COLO829 (cell line): ENCODE results near the gene GPR85.
"Not testable (repeated sequence)": the region's sequence is repeated elsewhere in the genome, so short reads cannot be mapped to it uniquely, and the experiment has no call there.

Source experiments
- DNase-seq: peaks from one replicate; pipeline ENCODE4 v3.0.0; 2012; ENCODE audit warnings: low spot score

GPR85 gene, protein sequence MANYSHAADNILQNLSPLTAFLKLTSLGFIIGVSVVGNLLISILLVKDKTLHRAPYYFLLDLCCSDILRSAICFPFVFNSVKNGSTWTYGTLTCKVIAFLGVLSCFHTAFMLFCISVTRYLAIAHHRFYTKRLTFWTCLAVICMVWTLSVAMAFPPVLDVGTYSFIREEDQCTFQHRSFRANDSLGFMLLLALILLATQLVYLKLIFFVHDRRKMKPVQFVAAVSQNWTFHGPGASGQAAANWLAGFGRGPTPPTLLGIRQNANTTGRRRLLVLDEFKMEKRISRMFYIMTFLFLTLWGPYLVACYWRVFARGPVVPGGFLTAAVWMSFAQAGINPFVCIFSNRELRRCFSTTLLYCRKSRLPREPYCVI

DNA sequence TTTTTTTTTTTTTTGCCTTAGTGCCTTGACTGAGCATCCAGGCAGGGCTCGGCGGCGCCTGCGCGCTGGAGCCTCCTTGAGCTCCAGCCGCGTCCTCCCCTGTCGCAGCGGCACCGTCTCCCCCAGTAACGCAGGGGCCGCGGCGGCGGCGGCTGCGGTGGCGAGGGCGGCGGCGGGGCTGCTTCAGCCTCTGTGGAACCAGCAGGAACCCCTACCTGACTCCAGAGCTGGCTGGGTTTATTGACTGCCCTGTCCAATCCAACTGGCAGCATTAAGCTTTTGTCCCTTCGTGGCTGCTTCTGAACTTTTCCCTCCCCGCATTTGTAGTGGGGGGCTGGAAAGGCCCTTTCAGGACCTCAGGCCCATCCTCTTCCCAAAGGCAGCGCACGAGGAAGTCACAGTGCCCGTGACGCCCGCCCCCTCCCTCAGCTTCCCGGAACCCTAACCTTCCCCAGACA, at the start of gene GPR85:
GPR85 (minus strand) TSS at position 397 of the 458 bp plus-strand sequence. CDS start 2,106 bp downstream, outside the sequence.
- DNase-seq = peak; percentile 83

DNA sequence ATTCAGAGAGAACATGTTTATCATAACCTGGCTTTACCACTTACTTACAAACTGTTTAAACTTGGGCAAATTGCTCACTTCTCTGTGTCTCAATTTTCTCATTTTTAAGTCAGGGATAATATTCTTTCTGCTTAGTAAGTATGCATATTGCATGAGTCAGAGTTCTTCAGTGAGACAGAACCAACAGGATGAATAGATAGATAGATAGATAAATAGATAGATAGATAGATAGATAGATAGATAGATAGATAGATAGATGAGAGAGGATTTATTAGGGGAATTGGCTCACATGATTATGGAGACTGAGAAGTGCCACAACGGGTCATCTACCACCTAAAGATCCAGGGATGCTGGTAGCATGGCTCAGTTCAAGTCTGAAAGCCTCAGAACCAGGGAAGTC, 47.4 kb upstream of the GPR85 start:
- DNase-seq = no peak

DNA sequence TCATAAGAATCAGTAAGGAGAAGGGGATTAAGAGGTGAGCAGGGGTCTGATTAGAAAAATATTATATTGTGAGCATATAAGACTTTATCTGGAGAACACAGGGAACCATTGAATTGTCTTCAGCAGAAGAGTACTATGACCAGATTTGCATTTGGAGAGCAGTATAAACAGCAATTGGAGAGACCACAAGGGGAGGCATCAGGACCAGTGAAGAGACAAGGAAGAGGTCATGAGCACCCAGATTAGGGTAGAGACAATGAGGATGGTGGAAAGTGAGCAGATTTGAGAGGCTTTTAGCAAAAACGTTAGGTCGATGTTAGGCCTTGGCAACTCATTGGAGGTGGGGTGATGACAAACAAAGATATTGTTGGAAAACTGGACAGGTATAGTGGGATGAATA, 44.7 kb upstream of the GPR85 start:
- no peak for DNase-seq

DNA sequence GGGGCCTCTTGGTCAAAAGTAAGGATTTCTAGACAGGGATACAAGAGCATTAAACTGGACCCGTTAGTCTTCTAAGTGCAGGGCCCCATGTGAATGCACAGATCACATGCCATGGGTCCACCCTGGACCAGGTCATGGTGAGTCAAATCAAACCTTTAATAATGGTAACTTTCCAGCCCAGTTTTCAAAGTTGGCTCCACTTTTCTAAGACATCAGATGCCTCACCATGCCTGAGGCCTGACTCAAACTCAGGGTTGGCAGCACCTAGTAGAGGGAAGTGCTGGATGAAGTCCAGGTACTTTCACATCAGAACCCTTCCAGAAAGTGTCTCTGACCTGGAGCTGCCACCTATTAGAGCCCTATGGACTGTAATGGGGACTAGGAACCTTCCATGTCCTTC, 41.4 kb upstream of the GPR85 start:
- DNase-seq = no peak

DNA sequence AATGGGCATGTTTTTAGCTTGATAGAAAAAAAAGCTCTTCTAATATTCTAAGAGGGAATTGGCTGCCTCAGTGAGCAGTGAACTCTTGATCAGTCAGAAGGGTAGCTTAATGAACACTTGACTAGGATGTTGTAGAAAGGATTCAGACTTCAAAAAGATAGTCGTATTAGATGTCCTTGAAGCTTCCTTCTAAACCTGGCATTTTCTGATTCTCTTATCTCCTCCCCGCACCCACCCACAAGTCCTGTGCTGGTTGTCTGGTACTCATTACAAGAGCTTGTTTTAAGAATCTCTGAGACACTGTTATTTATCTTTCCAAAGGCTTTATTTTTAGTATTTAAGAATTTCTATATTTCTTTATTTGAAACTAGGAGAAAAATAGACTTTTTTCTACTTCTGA, 39.1 kb upstream of the GPR85 start:
- no peak for DNase-seq

DNA sequence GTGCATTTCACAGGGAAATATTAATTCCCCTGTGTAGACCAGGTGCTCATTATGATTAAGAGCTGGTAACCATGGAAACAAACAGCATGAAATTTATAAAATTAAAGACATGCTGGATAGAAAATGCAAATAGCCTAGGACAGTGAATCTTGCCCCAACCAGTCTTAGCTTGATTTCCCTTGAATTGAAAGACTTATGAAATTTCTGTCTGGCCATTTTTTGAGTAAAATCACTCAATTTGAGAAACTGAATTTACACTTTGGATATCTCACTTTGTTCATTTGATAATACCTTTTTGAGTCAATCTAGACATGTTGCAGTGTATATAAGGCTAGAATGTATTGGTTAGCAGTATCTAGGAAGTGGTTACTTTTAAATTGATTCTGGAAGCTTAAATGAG, 36.1 kb upstream of the GPR85 start:
- DNase-seq = no peak

DNA sequence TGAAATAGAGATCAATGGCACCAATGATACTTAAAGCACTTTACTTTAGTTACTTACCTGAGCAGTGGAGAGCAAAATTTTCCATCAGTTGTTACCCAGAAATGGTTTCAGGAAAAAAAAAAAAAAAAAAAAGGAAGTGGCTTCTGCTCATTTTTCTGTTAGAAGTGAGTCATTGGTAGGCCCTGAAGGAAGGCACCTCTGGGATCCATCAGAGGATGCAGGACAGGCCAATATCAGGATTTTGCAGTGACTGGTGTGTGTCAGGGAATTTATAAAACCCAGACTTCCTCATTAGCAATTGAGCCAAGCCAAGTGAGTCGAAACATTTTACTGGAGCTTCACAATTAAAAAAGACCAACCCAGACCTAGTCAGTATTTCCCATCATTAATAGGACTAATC, 34.0 kb upstream of the GPR85 start:
- DNase-seq = no peak

DNA sequence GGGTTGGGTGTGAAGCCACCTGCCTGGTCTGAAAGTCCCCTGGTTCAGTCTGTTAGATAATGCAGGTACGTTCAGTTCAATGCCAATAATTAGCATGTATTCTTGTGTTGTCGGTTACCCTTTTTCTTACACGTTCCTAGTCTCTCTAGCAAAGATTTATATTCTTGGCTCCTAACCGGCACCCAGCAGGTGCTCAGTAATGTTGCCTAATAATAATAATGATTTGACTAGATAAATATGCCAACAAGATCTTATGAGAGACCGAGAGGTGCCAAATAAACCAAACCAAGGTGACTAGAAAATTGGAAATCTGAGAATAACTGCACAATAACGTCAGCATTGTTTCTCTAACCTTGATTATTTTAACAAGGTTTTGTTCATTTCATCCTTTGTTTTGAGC, 32.8 kb upstream of the GPR85 start:
- DNase-seq = no peak

DNA sequence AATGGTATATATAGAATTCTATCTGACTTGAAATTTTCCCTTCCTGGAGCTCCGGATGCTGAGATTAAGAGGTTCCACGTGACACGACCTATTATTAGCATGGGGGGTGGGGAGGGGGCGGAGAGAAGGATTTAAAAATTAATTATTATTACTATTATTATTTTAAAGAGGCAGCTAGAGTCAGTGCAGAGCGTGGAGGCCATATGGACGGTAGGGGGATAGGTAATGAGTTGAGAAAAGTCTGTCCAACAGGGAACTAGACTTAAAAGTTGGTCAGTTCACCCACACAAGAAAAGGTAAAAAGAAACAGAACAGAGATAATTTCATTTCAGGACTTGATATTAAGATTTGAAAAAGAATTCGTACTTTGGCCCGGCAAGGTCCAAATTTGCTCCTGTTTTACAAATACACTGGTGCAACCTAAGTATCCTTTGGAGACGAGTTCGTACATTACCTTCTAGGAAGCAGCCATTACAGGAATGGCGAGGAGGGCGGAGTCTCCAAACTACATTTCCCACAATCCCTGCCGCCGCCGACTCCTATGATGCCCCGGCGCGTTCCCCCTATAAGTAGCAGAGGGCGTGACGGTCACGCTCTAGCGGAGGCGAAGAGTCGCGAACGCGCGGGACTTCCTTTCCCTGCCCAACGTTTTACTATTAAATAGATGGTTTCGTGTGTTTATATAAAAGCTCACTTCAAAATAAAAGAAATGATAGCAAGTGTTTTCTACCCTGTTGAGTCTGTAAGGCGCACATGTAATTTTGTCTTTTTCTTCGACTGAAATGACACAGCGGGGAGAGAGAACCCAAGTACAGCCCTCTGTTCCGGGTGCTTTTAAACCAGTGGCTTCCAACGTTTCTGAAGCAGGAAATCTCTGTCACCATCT, 31.7 kb upstream of the GPR85 start, which contains the start of gene SMIM30:
SMIM30 (minus strand) TSS at position 481 of the 886 bp plus-strand sequence. CDS start 976 bp downstream, outside the sequence.
- peak; percentile 94 for DNase-seq

DNA sequence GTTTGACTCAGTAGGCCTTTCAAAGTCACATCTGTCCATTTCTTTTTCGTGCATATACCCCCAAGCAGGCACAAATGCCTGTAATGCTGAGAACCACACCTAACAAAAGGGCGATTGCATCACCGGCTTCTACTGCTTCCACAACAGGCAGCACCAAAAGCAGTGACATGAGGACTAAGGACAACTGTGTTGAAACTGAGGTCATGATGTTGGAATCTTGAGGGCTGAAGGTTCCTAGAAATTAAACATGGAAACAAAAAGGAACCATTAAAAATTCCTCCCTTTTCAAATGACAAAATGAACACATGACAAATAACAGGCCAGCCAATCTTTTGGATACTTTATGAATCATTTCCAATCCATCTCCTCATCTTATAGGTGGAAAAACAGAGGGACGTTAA, 30.7 kb upstream of the GPR85 start:
- not testable (repeated sequence) for DNase-seq

DNA sequence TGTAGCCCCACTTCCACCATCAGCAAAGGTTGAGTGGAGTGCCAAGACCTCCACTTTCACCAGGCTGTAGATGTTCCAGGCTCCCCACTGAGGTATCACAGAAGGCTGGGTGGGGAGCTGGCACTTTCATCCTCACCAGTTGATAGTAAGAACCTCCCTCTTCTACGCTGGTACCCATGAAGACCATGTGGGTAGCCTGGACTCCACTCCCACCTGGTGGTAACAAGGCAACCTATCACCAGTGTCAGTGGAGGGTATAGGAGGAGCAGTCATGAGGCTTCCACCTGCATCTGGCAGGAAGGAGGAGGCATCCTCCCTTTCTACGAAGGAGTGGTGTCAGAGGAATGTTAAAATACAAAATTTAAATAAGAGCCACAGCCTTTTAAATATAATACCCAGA, 27.3 kb upstream of the GPR85 start:
- DNase-seq = no peak

DNA sequence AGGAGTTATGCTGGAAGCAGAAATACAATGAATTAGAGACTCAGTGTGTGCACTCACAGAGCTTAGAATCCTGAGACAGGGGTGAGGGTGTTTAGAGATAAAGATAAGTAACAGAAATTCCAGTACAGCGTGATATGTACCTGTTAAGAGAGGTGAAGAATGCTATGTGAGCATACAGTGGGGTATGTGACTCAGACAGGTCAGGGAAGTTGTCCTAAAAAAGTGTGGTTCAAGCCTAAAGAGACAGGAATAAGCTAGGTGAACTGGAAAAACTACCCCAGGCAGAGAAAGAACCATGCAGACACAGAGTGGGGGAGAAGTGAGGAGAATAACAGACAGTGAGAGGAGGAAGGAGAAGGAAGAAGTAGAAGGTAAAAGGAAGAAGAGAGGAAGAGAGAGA, 23.1 kb upstream of the GPR85 start:
- no peak for DNase-seq

DNA sequence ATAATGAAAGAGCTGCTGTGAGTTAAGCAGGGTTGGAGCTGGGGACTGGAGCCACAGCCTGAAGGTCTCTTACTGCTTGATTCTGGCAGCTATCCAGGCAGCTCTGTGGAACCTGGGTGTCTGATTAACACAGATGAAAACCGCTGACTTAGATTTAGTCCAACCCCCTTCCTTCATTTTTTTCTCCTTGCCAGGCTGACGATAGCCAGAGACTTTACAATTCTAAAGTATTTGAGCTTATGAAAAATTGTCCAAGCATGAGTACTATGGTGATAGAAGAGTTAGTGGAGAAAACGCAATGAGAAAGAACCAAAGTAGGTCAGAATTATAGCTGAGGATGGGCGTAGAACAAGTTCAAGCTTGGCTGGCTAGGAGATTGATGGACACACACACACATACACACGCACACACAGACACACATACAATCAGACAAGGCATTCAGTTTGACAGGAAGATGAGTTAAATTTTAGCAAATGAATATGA, 13.5 kb upstream of the GPR85 start:
- no peak for DNase-seq

DNA sequence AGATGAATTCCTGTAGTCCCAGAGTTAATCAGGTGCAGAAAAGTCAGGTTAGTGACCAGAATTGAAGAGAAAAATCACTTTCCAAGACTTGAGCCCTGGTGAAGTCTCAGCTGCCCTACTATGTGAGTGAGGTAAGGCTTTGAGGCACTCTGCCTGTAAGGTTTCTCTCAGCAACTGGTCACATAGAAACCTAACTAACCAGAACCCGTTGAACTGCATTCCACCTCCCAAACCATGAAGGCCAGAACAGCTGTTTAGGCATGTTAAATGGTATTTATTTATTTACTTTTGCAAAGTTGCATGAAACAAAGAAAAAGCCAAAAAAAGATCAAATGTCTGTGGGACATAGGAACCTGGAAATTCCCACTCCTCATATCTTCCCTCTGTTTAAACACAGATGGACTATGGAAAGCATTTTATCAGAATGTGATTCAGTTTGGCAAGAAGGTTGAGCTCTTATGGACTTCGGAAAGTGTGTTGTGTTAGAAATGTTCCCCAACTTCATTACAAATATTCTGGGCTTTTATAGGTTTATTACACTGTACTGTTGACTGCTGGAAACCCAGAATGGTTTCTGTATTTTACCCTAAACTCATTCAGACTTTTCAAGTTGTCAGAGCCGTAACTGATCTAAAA, 12.8 kb upstream of the GPR85 start:
- no peak for DNase-seq

DNA sequence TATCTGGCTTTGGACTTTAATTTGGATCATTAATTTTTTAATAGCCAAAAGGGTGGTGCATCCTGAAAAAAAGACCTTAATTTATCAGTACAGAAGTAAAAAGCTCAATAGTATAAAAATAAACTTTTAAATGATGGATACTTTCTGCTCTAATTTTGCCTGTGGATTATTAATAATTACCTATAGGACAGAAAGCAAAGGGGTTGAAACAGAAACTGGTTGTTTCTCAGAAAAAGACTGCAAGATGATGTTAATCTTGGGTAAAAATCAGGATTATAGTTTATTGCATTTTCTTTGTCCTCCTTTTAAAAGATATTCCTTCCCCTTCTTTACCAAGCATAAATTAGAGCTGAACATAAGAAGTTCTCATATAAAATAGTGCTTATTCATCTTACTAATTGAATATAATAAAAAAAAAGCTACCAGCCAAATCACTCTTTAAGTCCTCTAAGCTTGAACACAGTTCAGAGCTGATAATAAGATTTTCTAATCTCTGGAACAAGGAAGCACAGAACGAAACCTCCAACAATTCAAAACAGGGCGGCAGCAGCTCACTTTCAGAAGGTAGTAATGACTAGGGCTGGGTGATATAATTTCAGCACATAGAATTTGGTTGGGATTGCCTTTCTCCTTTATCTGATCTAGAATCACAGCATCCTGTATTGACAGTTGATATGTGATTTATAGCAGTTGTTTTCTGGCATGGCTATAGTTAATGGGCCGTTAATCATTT, 8.1 kb upstream of the GPR85 start:
- DNase-seq = no peak

DNA sequence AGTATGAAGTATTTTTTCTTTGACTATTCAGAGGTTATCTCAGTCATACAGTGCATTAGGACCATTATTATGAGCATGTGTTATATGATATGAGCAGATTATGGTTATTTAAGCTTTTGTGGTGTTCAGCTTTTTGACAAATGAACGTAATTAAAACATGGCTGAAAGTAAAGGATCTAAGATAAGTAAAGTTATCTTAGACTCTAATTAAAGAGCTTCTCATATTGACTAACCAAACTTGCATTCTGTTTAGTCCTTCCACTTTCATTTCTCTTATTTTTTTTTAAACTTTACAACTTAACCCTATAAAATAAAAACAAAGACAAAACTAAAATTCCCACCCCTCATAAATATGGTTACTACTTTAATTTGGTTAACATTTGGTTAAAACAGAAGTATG, 6.9 kb upstream of the GPR85 start:
- DNase-seq = no peak

DNA sequence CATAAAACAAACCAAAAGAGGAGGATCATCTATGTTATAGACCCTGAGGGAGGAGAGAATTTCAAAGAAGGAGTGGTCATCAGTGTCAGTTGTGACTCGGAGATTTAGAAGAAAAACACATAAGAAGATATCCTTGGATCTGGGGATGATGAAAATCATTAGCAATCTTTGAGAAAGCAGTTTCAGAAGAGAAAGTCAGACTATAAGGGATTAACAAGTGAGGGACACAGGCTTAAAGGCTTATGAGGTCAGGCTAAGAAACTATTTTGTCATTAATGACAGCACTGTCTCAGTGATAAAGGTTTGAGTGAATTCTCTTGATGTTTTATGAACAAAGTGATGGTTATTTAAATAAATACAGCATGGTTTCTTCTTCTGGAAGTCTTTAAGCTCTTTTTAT, 6.1 kb upstream of the GPR85 start:
- DNase-seq = no peak

DNA sequence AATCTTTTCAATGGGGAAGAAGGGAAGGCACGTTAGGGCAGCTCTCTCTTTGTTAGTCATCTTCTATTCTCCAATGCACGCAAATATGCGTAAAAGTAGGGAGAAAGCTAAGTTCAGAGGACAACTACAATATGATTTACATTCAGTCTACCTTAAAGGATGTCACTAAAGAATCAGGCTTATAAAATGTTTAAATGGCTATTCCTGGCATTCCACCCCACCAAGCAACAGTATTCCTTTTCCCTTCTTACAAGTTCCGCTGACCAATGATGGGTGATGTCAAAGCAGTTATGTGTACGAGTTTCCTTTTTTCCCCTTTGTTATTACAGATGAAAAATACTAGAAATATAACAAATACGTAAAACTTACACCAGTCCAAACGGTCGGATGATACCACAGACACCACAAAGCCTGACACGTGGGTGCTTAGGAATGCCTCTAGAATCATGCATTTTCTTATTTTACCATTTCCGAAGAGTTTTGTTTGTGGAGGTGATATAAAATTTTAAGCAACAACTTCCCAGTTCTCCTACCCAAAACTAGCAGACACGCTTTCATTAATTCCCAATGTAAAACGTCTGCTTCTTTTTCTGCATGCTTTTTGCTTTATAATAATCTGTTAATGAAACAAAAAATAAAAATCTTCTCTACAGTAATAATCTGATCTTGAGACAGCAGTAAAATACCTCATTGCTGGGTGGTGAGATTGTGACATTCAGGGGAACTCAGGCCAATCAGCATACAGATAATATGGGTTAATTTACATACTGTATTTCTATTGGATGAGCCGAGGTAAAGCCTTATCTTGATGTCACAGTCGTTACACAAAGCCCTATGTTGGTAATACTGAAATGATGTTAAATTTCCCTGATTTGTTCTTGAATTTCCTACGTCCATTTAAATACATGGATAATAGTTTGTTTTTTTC, 708 bp upstream of the GPR85 start:
- peak; percentile 92 for DNase-seq

DNA sequence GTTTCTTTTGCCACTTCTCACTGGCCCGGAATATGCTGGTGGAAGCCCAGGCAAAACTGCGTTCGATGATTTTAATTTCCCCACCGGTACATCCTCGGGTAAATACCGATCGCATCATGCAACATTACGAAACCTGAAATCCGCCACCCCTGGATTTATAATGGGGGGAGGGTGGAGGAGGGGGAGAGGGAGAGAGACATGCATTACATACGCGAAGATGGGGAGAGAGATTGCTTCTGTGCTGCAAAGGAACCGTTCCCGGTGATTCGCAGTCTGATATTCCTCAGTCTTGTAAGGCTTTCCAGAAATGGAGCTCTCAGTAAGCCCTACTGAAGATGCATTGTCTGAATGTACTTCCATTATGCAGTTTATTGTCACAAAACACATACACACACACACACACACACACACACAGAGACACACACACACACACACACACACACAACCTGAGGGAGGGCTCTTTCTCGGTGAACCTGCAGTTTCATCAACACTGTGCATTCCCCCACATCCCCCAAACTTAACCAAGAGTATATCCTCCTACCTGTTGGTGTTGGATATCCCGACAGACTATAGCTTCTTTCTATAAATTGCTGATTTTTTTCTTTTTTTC, 741 bp downstream of the GPR85 start:
- no peak for DNase-seq

DNA sequence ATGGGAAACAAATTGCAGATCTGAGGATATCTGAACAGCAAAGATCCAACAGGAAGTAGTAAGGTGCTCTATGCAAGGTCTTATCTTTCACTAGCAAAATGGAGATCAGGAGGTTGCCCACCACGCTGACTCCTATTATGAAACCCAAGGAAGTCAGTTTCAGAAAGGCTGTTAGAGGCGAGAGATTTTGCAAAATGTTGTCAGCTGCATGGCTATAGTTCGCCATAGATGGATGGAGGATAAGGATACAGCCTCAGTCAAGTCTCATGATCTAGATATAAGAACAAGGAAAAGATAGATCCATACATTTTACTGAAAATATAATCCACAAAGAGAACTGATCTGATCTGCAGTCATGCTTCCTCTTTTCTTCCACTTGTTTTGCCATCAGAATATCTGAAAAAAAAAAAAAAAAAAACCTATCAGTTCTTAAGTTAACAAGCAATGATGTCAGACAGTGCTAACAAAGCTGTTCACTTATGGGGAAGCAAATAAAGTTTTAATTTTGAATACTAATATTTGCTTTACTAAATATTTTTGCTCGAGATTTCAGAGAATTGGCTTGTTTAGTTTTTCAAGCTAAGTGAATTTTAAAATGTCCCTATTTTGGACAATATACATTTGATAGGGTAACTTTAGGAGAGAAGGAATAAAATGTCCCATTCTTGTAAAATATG, 2.0 kb downstream of the GPR85 start:
- no peak for DNase-seq
